Stimulated activated CD4-positive, alpha-beta T cell treated with anti-CD3 and anti-CD28 coated beads, Interleukin-4, amount 100 ng/mL, for 24 hours (primary cell): ENCODE measurements around the gene BRIP1.
"Not testable (repeated sequence)": the region's sequence is repeated elsewhere in the genome, so short reads cannot be mapped to it uniquely, and the experiment has no call there.

ENCODE experiments used
- DNase-seq: peaks from one replicate; pipeline ENCODE4 v3.0.0-alpha.2; 2020

The BRIP1 gene

DNA sequence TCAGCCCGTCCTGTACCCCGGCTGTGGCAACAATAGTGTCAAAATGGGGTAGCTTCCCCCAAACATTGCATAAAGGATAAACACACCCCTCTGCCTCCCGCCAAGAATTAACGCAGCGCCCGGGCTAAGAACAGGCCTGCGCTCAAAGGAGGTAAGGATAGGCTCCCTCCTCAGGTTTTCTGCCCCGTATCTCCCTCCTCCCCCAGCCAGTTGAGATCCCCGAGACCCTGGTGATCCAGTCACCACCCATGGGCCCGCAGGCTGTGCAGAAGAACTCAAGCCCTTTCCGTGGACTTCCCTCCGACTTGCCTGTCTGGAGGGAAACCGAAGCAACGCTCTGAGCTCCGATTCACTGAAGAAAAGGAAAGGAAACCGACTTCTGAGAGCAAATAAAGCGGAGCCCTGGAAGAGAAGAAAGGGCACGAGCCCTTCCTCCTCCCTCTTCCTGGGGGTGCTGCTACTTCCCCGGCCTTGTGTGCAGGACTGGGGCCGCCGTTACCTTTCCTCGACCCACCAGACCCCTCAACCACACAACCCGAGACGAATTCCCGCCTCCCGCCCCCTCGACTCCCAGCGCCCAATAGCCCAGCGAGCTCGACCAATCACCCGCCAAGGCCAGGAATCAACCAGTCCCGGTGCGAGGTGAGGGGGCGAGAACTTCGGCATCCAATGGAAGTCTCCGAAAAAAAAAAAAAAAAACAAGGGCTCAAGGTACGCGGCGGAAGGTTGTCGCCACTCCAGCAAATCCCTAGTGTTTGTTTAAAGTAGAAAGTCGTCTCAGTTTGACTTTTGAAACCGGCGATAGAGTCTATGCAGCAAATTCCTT, at the start of gene BRIP1:
Gene BRIP1 (minus strand): TSS at position 554 of the 826 bp plus-strand sequence. CDS start 1,989 bp downstream, outside the sequence.
- peak; percentile 93 for DNase-seq

DNA sequence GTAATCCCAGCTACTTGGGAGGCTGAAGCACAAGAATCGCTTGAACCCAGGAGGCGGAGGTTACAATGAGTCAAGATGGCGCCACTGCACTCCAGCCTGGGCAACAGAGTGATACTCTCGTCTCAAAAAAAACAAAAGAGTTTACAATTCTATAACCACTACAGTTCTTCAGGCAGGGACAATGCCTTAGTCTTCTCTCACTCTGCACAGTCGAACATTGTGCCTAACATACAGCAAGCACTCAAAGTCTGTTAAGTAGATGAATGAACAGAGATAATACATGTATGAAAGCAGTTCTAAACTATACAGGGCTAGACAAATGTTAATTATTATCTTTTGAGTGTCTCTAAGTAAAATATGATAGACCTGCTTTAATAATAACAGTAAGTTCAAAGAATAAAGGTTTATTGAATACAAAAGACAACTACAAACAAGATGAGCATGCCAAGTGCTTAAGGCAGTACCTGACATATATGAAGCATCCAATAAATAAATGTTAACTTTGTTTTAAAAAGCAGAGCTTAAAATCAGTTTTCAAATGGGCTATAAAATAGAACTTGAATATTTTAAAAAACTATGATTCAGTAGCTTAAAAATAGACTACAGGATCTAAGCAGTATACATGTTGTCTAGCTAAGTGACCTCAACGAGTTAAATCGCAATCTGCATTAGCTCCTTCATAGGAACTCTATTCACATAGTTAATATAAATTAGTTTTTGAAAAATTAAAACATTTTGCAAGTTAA, 45.1 kb upstream of the BRIP1 start:
- no peak for DNase-seq

GRCh38 chr17:61907361-61907760, 44.0 kb upstream of the BRIP1 start:
- DNase-seq, result no peak

DNA sequence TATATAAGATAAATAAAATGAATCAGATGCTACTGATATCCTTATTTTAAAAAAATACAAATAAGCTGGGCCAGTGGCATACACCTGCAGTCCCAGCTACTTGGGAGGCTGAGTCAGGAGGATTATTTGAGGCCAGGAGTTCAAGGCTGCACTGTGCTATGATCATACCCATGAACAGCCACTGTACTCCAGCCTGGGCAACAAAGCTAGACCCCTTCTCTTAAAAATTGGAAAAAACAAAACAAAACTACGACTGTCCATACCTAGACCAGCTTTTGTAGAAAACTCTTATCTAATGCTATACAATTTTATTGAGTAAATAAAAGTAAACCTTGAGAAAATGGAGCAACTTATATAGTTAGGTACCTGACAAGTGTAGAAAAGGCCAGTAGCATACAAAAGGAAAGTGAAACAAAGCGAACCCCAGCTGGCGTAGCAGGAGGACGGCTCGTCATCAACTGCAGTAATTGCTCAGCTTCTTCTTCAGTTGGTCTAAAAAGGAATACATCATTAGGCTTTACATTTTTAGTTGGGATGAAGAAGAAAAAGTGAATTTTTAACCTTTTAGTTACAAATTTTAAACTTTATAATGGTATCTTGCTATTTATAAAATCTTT, 40.9 kb upstream of the BRIP1 start:
- DNase-seq, result peak; percentile 36

- DNase-seq, result no peak
These were observed 39.9 kb upstream of the BRIP1 start for GRCh38 chr17:61903251-61903650.

GRCh38 chr17:61897548-61898180, 34.3 kb upstream of the BRIP1 start:
- DNase-seq, result no peak

DNA sequence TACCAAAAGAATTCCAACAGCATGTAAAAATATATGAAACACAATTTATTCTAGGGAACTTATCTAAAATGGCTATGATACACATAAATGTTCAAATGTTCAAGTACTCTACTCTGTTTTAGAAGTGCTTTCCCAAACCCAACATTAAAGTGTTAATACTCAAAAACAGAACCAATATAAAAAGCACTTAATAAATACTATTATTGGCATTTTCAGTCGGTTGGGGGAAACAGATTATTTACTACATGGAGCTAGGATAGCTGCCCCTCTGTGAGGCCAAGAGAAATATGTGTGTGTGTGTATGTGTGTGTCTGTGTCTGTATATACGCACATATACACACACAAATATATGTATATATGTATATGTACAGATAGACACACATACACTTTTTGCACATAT, 32.1 kb upstream of the BRIP1 start:
- no peak for DNase-seq

- not testable (repeated sequence) for DNase-seq
These were observed 31.0 kb upstream of the BRIP1 start for GRCh38 chr17:61894310-61894709.

- DNase-seq, result not testable (repeated sequence)
These were observed 24.4 kb upstream of the BRIP1 start for GRCh38 chr17:61887733-61888132.

DNA sequence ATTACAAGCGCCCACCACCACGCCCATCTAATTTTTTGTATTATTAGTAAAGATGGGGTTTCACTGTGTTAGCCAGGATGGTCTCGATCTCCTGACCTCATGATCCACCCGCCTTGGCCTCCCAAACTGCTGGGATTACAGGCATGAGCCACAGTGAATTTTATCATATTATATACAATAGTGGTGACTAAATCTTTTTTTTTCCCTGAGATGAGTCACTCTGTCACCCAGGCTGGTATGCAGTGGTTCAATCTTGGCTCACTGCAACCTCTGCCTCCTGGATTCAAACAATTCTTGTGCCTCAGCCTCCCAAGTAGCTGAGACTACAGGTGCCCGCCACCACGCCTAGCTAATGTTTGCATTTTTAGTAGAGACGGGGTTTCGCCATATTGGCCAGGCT, 22.5 kb upstream of the BRIP1 start:
- DNase-seq, result not testable (repeated sequence)

- no peak for DNase-seq
These were observed 21.5 kb upstream of the BRIP1 start for GRCh38 chr17:61884864-61885263.

- DNase-seq, result no peak
These were observed 17.3 kb upstream of the BRIP1 start for GRCh38 chr17:61880589-61881102.

GRCh38 chr17:61878984-61879612, 15.8 kb upstream of the BRIP1 start:
- no peak for DNase-seq

DNA sequence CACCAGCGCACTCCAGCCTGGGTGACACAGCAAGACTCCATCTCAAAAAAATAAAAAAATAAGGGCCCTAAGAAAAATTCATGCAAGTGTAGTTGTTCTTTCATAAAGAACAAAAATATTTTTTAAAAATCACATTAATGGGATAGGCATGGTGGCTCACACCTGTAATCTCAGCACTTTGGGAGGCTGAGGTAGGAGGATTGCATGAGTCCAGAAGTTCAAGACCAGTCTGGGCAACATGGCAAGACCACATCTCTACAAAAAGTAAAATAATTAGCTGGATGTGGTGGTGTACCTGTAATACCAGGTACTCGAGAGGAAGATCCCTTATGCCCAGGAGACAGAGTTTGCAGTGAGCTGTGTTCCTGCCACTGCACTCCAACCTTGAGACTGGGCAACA, 15.2 kb upstream of the BRIP1 start:
- DNase-seq, result no peak

- no peak for DNase-seq
These were observed 14.5 kb upstream of the BRIP1 start for GRCh38 chr17:61877837-61878236.

DNA sequence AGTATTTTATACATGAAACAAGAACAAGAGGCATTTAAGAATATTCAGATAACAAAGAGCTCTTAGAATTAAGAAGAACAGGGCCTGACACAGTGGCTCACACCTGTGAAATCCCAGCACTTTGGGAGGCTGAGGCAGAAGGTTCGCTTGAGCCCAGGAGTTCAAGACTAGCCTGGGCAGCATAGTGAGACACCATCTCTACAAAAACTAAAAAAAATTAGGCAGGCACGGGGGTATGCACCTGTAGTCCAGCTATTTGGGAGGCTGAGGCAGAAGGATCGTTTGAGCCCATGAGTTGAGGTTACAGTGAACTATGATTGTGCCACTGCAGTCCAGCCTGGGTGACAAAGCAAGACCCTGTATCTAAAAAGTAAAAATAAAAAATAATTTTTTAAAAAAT, 12.5 kb upstream of the BRIP1 start:
- DNase-seq, result no peak

GRCh38 chr17:61875285-61875684, 12.0 kb upstream of the BRIP1 start:
- no peak for DNase-seq

- no peak for DNase-seq
These were observed 10.7 kb upstream of the BRIP1 start for GRCh38 chr17:61874075-61874474.

DNA sequence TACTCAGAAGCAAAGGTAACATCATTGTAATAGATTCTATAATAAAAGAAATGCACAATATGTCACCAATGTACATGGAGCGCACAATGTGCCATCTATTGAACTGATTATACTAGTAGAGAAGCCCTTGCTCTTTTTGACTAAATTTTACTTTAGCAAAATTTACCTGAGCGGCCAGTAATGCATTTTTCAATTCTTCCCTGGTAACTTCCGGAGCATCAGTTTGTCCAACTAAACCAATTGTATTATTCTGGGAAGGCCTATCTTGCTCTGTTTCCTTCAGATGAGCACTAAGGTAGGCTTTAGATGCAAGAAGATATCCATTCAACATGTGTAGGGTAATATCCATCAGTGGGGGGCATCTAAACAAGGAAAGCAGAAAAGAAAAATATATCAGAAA, 8.8 kb upstream of the BRIP1 start:
- no peak for DNase-seq

- DNase-seq, result no peak
These were observed 5.8 kb upstream of the BRIP1 start for GRCh38 chr17:61869138-61869537.

DNA sequence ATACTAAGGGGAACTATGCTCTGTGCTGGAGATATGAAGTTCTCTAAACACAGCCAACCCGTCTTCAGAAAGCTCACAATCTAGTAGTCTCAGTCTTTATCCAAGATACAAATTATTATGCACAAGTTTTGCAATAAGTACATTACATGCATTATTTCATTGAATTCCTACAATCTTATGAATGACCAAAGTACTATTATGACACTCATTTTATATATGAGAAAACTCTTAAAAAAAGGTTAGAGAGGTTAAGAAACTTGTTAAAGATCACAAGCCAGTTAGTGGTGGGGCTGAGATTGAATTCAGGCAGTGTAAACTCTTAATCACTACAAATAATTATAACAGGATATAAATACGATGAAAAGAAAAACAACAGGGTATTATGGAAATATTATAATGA, 4.7 kb upstream of the BRIP1 start:
- no peak for DNase-seq

DNA sequence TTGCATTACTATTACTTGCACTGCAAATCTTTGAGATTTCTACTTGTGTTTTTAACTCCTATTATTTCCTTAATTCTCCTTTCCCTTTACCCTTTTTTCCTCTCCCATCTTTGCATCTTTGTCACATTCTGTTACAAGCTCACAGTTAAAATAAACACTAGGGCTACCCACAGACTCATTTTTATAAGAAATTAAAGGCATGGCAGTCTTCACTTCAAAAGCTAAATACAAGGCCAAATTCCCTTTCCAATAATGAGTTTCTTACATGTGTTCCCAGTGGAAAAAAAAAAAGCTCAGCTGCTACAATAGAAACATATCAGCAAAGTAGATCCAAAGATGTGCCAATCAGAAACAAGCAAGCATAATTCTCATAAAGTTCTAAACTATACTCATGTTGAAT, 3.7 kb upstream of the BRIP1 start:
- DNase-seq, result no peak

DNA sequence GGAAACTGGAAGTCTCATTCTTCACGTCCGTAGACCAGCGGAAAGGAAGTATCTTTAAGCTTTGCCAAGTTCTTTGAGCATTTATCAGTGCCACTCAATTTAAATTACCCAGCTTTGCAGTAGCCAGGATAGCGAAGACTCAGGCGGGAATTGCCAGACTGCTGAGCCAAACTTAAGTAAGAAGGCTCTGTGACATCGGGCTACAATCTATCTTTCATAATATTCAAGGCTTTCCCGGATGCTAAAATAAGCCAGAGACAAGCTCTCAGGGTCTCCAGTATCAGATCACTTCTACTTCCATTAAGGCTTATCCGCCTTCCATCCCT, 436 bp upstream of the BRIP1 start:
- DNase-seq, result no peak
